GM19351 (cell line): ENCODE measurements around the gene C20orf204.
"Not testable (repeated sequence)": the region's sequence is repeated elsewhere in the genome, so short reads cannot be mapped to it uniquely, and the experiment has no call there.

ENCODE experiments used
- ATAC-seq: cut with Tn5 transposase; IDR thresholded peaks from one replicate; pipeline ENCODE4 v1.9.1; 2021; ENCODE audit warnings: mild to moderate bottlenecking, moderate library complexity; ENCODE audit not compliant: unreplicated experiment

C20orf204 gene

DNA sequence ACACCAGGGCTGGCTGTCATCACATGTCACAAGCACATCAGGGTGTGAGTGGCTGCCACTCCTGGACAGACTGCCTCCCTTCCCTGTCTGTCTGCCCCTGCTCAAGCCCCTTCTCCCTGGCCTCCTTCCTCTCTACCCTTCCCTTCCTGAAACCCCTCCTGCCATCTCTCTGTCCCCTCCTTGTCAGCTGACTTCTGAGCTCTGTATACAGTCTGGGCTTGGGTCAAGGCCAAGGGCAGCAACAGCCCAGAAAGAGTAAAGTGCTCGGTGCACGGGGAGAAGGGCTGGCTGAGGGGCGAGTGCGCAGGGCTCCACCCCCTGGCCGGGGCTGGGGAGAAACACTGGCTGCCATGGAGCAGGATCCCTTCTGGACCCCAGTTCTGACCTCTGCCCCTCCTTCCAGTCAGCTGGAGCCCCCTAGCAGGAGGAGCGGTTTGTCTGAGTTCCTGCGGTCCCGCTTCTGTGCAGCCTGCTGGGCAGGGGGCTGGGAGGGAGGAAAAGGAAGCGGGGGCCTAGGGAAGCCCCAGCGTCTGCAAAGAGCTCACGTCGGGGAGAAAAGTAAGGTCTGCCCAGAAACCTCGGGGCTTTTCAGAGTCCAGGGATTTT, 46.2 kb downstream of the C20orf204 start:
- ATAC-seq: no peak

DNA sequence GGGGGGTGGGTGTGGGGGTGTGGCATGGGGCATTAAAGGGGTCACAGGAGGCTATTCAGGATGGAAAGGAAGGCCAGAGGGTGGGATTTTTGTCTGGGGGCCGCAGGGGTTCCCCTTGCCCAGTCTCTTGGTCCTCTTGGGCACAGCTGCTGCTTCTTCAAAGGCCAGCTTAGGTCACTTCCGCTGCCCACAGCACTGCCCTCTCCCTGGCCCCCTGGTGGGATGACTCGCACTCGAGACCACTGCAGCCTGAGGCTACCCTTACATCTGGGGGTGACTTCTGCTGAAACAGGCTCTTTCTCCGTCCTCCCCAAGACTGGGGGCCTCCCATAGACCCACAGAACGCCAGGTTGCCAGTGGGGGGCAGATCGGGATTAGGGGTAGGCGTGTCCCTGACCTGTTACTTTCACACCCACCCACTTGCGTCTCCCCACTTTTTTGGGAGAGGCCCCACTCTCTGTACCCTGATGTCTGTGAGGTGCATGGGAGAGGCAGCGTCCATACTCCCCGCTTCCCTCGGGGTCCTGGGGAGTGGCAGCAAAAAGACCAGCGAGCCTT, 46.9 kb downstream of the C20orf204 start:
- no peak for ATAC-seq

DNA sequence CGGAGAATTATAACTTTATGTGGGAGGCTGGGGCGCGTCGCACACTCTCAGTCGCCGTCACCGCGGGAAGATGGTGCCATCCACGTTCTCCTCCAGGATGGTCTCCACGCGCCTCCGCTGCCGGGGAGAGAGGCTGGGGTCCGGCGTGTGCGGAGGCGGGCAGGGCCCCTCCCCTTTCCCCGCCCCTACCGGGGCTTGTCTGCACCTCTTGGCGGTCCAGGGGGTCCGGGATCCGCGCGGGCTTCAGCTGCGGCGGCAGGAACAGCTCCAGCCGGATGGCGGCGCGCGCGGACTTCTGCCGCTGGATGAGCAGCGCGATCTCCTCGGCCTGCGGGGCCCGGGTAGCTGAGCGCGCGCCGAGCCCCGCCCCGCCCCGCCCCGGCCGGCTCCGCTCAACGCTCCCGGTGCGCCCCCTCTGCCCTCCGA, 47.4 kb downstream of the C20orf204 start:
- ATAC-seq: no peak

DNA sequence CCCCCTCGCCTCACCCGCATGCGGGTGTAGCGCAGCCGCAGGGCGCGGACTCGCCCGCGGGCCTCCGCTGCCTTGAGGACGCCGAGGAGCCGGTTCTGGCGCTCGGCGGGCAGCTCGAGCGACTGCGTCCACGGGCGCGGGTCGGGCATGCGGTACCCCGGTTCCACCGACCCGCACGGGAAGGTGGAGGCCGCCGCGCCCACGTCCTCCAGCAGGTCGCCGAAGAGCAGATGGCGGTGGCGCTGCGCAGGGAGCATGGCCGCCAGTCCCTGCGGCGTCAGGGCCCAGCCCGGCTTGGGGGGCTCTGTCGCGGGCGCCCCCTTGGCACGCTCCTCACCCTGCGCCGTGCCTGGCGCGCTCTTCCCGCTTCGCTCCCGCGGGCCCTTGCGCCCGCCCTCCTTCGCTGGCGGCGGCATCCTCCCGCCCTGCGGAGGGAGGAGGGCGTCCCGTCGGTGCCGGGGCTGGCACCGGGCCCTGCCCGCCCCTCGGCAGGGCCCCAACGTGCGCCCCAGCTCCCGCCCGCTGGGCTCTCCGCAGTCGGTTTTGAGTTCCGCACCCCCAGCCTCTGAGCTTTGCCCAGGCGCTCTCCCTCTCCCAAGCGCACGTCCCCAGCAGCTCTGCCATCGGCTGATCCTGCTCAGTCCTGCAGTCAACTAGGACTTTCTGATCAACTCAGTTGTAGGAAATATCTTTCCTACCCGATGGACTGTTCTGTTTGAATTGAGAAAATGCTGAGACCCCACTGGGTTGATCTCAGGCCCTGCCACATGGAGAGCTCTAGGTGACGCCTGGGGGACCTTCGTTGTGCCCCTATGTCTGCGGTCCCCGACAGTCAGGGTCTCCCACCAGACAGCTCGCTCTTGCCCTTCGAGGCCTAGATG, 48.1 kb downstream of the C20orf204 start, which contains the start of gene LKAAEAR1:
TSS of gene LKAAEAR1 (minus strand) at position 595 of the 881 bp plus-strand sequence. CDS start at position 416, 179 bp downstream.
- no peak for ATAC-seq

DNA sequence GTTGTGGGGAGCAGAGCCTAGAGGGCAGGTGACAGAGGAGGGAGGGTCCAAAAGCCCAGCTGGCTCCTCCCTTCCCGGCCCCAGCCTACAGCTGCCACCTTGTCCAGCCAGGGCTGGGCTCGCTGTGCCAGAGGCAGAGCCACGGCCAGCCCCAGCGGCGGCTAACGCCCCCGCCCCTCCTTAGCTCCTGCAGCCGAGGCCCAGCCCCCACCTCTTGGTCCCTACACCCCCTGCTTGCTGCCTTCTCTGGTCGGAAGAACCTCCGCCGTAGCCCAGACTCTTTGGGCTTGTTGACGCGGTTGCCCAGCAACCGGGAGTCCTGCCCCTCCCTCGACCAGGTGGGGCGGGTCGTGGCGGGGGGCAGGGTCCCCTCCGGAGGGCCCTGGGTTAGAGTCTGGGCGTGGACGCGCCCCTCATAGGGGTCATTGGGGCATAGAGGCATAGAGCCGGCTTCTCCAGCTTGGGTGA, 48.7 kb downstream of the C20orf204 start:
- ATAC-seq: no peak

DNA sequence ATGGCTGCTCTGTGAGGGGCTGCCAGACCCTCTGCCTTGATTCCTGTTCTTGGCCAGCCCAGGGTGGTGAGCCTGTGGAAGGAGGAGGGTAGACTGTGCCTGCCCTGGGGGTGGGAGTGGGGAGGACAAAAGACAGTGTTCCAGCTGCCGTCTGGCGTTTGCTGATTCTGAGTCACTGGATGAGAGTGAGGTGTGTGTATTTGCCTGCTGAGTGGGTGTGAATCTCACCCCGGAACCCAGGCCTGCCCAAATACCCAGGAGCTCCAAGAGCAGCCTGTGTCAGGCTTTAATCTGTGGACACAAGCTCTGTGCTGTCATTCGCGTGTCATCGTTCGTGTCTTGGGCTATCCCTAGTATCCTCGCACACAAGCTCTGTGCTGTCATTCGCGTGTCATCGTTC, 50.8 kb downstream of the C20orf204 start:
- ATAC-seq: no peak

DNA sequence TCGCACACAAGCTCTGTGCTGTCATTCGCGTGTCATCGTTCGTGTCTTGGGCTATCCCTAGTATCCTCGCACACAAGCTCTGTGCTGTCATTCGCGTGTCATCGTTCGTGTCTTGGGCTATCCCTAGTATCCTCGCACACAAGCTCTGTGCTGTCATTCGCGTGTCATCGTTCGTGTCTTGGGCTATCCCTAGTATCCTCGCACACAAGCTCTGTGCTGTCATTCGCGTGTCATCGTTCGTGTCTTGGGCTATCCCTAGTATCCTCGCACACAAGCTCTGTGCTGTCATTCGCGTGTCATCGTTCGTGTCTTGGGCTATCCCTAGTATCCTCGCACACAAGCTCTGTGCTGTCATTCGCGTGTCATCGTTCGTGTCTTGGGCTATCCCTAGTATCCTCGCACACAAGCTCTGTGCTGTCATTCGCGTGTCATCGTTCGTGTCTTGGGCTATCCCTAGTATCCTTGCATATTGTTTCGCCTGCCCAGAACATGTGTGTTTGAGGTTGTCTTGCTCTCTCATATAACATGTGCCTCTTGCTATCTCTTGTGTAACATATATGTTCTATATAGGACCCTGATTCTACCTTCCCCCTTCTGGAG, 51.3 kb downstream of the C20orf204 start:
- ATAC-seq: not testable (repeated sequence)

DNA sequence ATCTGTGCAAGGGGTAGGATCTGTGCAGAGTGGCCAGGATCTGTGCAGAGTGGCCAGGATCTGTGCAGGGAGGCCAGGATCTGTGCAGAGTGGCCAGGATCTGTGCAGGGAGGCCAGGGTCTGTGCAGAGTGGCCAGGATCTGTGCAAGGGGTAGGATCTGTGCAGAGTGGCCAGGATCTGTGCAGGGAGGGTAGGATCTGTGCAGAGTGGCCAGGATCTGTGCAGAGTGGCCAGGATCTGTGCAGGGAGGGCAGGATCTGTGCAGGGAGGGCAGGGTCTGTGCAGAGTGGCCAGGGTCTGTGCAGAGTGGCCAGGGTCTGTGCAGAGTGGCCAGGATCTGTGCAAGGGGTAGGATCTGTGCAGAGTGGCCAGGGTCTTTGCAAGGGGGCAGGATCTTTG, 52.6 kb downstream of the C20orf204 start:
- ATAC-seq: not testable (repeated sequence)
